Measurements from ENCODE around the gene MPDU1. TPM values are rescaled to one million over a fixed set of nuclear protein-coding genes. Genes with fewer than 3 reads are reported as not detected.

The MPDU1 gene
- total RNA-seq, 4 donors from 2014 or later, result 26.0 to 50.4 (median 31.5) TPM

DNA sequence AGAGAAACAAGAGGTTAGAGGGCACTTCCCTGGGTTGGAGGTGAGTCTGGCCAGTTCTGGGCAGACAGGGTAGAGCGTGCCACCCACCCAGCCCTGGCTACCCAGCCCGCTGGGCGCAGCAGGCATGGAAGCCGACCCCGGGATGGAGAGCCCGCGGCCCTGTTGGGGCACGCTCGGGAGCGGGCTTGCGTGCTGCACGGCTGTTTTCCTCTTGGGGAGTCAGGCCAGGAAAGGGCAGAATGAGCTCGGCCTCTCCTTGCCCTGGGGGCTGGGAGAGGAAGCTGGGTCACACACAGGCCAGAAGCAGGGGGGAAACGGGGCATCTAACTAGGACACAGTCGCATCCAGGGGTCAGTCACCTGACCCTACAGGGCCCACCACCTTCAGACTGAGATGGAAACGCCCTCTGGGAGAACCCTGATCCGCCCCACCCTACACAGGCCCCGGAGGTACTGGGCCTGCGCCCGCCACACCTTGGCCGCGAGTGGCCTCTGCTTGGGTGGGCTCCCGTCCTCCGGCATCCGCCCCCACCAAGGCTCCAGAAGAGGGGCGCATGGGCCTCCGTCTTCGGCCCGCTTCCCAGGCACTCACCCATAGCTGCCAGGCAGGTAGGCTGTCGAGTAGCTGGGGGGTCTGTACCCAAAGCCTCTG, 5.0 kb downstream of the MPDU1 start:
- Histone ChIP-seq H3K27ac (replicated peaks in 1 of 4) (peak overlapping the region; percentile 78 to 86 (median 83)), H3K36me3 (peaks cover 26 to 47% (median 45%) of the 10 kb centered on the region in 4 donors), H3K4me1 (peaks cover 36 to 65% (median 60%) of the 10 kb centered on the region in 4 donors), H3K4me3 (peak overlapping the region; percentile 61 to 64 (median 62)), H3K9me3 (no peaks in the 10 kb centered on the region), H3K27me3 (no peaks in the 10 kb centered on the region)
- intact Hi-C loops (cut with DNase I), result loop anchor here (2.0 kb wide), 1 partner anchor 74 kb away; no protein-coding TSS in a partner anchor
- no peak for DNase-seq (ENCODE audit: extremely low spot score)
- WGBS, result 39% methylated on average over 14 of the region's 30 CpGs
- no peak for TF ChIP-seq POLR2A (IDR thresholded peaks at IDR 0.05; ENCODE audit: low read depth)
- TF ChIP-seq, protein P1, sequence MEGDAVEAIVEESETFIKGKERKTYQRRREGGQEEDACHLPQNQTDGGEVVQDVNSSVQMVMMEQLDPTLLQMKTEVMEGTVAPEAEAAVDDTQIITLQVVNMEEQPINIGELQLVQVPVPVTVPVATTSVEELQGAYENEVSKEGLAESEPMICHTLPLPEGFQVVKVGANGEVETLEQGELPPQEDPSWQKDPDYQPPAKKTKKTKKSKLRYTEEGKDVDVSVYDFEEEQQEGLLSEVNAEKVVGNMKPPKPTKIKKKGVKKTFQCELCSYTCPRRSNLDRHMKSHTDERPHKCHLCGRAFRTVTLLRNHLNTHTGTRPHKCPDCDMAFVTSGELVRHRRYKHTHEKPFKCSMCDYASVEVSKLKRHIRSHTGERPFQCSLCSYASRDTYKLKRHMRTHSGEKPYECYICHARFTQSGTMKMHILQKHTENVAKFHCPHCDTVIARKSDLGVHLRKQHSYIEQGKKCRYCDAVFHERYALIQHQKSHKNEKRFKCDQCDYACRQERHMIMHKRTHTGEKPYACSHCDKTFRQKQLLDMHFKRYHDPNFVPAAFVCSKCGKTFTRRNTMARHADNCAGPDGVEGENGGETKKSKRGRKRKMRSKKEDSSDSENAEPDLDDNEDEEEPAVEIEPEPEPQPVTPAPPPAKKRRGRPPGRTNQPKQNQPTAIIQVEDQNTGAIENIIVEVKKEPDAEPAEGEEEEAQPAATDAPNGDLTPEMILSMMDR (IDR thresholded peaks at IDR 0.05), result no peak
- TF ChIP-seq POLR2AphosphoS5 (IDR thresholded peaks at IDR 0.05), result no peak
- TF ChIP-seq EP300 (IDR thresholded peaks at IDR 0.05), result no peak

DNA sequence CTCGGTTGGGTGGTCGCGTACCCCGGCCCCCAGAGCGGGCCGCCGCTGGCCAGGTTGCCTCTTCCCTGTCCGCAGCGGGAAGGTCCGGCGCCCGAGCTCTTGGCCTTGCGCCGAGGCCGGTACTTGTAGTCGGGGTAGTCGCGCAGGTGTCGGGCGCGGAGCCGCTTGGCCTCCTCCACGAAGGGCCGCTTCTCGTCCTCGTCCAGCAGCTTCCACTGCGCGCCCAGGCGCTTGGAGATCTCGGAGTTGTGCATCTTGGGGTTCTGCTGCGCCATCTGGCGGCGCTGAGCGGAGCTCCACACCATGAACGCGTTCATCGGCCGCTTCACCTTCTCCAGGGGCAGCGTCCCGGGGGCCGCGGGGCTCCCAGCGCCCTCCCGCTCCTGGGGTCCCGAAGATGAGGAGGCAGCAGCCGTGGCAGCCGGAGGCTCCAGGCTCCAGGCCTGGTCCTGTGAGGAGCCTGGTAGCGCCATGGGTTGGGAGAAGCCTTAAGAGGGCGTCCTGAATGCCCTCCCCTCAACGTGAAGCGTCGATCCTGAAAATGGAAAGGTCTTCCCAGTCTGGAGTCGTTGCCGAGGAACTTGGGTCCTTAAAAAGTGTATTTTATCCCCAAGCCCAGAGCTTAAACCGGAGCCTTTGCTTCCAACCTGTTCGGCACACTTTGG, 5.7 kb downstream of the MPDU1 start:
- peak overlapping the region; percentile 78 to 86 (median 83) for H3K27ac ChIP-seq (replicated peaks in 1 of 4)
- peaks cover 34 to 62% (median 57%) of the 10 kb centered on the region in 4 donors for H3K4me1 ChIP-seq
- intact Hi-C loops (cut with DNase I), result loop anchor here (2.0 kb wide), 1 partner anchor 75 kb away; no protein-coding TSS in a partner anchor
- WGBS, result 12% methylated on average over 23 of the region's 56 CpGs
- TF ChIP-seq, protein P1 (IDR thresholded peaks at IDR 0.05), result peak; percentile 89 to 97 (median 89)
- TF ChIP-seq EP300 (IDR thresholded peaks at IDR 0.05) (no peak), POLR2AphosphoS5 (IDR thresholded peaks at IDR 0.05) (peak; percentile 69 to 78)
- H3K4me3 ChIP-seq, result peak overlapping the region; percentile 61 to 64 (median 62)
- no peaks in the 10 kb centered on the region for H3K27me3 ChIP-seq
- H3K36me3 ChIP-seq, result peaks cover 32 to 54% (median 52%) of the 10 kb centered on the region in 4 donors
- peak; percentile 96 for DNase-seq (ENCODE audit: extremely low spot score)
- H3K9me3 ChIP-seq, result no peaks in the 10 kb centered on the region

DNA sequence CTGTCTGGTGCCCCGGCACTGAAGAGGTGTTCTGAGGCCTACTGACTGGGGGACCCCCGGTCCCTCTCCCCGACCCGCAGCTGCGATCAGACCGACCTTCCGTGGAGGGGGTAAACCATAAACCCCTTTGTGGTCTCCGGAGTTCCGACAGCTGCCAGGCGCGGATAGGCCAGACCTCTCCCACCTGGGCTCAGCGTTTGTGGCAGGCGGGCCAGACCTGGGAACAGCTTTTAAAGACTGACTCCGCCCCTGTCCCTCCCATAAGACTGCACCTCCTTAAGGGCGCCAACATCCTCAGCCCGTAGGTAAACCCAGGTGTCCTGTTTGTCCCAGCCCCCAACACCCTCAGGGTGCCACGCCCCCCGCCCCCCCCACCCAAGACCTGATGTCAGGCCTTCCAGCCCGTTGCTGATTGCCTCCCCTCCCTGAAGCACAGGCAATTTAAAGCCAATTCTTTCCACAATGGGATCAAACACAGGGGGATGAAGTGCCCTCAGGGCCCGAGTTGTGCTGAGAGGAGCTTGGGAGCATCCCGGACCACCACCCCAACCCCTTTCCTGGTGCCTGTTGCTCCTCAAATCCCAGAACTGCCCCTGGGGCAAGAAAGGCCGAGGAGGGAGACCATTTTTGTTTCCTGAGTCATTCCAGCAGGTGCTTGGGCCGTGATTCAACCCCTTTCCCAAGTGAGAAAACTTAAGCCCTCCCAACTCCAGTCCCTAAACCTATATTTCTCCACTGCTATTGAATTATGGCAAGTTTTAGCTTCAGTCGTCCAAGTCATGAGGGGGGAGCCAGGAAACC, 6.4 kb downstream of the MPDU1 start, which contains the start of gene SOX15:
SOX15 (minus strand) TSS at position 204 of the 801 bp plus-strand sequence. CDS start 418 bp downstream, outside the sequence.
- H3K27me3 ChIP-seq, result no peaks in the 10 kb centered on the region
- intact Hi-C loops (cut with DNase I), result loop anchor here (2.0 kb wide), 1 partner anchor 75 kb away; no protein-coding TSS in a partner anchor

DNA sequence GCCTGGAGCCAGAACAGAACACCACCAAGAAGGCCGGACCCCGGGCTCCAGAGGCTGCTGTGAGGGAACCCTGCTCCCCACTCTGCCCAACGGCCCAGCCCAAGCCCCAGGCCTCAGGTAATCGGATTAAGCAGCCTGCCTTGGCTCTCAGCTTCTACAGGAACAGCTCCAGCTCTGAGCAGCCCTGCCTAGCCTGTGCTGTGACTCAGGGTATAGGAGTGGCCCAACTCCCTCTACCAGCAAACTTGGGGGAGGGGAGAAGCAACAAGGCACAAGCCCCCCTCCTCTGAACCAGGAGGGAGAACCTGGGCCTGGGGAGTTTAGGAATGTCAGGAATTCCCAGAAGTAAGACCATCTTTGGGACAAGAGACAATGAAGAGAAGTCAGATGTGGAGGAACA, 7.1 kb downstream of the MPDU1 start:
- H3K4me1 ChIP-seq, result peaks cover 23 to 48% (median 43%) of the 10 kb centered on the region in 4 donors
- DNase-seq (ENCODE audit: extremely low spot score), result no peak
- intact Hi-C loops (cut with DNase I), result no loop called here
- H3K27ac ChIP-seq (replicated peaks in 1 of 4), result no peak overlapping the region
- no peaks in the 10 kb centered on the region for H3K9me3 ChIP-seq
- H3K36me3 ChIP-seq, result peaks cover 46 to 68% (median 66%) of the 10 kb centered on the region in 4 donors
- whole genome bisulfite sequencing, result 100% methylated on average over 1 of the region's 4 CpGs
- no peak overlapping the region for H3K4me3 ChIP-seq
- TF ChIP-seq, protein P1 (IDR thresholded peaks at IDR 0.05), result no peak
- TF ChIP-seq POLR2AphosphoS5 (IDR thresholded peaks at IDR 0.05) (no peak), EP300 (IDR thresholded peaks at IDR 0.05) (no peak), POLR2A (IDR thresholded peaks at IDR 0.05; ENCODE audit: low read depth) (no peak)
- H3K27me3 ChIP-seq, result no peaks in the 10 kb centered on the region

More for the DNA sequence above, 6.4 kb downstream of the MPDU1 start, which contains the start of gene SOX15:
- Histone ChIP-seq H3K4me3 (peak within 1 kb of the TSS; percentile 61 to 64 (median 62)), H3K9me3 (no peaks in the 10 kb centered on the region), H3K36me3 (peaks cover 40 to 61% (median 59%) of the 10 kb centered on the region in 4 donors), H3K27ac (replicated peaks in 1 of 4) (peak within 1 kb of the TSS; percentile 78 to 86 (median 83)), H3K4me1 (peaks cover 27 to 54% (median 49%) of the 10 kb centered on the region in 4 donors)
- no peak for DNase-seq (ENCODE audit: extremely low spot score)
- WGBS, result 57% methylated on average over 16 of the region's 24 CpGs
- TF ChIP-seq EP300 (IDR thresholded peaks at IDR 0.05), result no peak
- no peak for TF ChIP-seq POLR2A (IDR thresholded peaks at IDR 0.05; ENCODE audit: low read depth)
- TF ChIP-seq, protein P1 (IDR thresholded peaks at IDR 0.05), result no peak
- TF ChIP-seq POLR2AphosphoS5 (IDR thresholded peaks at IDR 0.05), result no peak

All from esophagus muscularis mucosa (tissue), 4 donors.